Peyer's patch (tissue), 4 donors: ENCODE results near the gene CLNK. TPM values are rescaled to one million over a fixed set of nuclear protein-coding genes. Genes with fewer than 3 reads are reported as not detected.

Experiments
- DNase-seq, 3 donors: peaks; one replicate each; pipeline ENCODE4 v3.0.0-alpha.2; 2017 to 2019
- H3K27ac ChIP-seq, 4 donors: fragments of 200-600 bp; sonication (generic); one replicate each; pipeline ENCODE4 v1.5.1; 2016 to 2019
- H3K27me3 ChIP-seq, 2 donors: fragments of 200-600 bp; sonication (generic); one replicate each; pipeline ENCODE4 v1.5.1; 2019
- H3K36me3 ChIP-seq, 3 donors: fragments of 200-600 bp; sonication (generic); one replicate each; pipeline ENCODE4 v1.5.1; 2016 to 2019
- H3K4me1 ChIP-seq, 4 donors: fragments of 200-600 bp; sonication (generic); one replicate each; pipeline ENCODE4 v1.5.1; 2016 to 2019
- H3K4me3 ChIP-seq, 4 donors: fragments of 200-600 bp; sonication (generic); 1 replicate in 3 of 4; 2 replicates in 1 of 4; pipeline ENCODE4 v1.5.1; 2016 to 2019; ENCODE audit warnings: mild to moderate bottlenecking in 1 of 4
- H3K9me3 ChIP-seq, 4 donors: fragments of 200-600 bp; sonication (generic); one replicate each; pipeline ENCODE4 v1.5.1; 2016 to 2019; ENCODE audit warnings: mild to moderate bottlenecking in 1 of 4
- POLR2A ChIP-seq, 2 donors: fragments of 450-650 bp; IDR thresholded peaks; one replicate each; pipeline ENCODE4 v1.5.1; 2017; ENCODE audit warnings: antibody characterized with exemption in 2 of 2, mild to moderate bottlenecking in 2 of 2, moderate library complexity in 2 of 2
- total RNA-seq, 4 donors: library from RNA; depleted of rRNA; stranded (reverse); fragments of >200 nt; gene quantifications; one replicate each; pipeline ENCODE4 v1.1.0, GENCODE V29; 2016
- TF ChIP-seq, protein P1 (sequence below), 6 experiments: fragments of 450-650 bp in 4 of 6; fragments of 200-600 bp in 2 of 6; sonication (generic) in 1 of 6; IDR thresholded peaks; one replicate each; pipeline ENCODE4 v1.5.1; 2017 to 2019; ENCODE audit warnings: antibody characterized with exemption in 6 of 6, mild to moderate bottlenecking in 3 of 6, moderate library complexity in 1 of 6

Gene CLNK
- total RNA-seq, 4 donors from 2014 or later, result 0.13 to 4.1 TPM; not detected in 2

DNA sequence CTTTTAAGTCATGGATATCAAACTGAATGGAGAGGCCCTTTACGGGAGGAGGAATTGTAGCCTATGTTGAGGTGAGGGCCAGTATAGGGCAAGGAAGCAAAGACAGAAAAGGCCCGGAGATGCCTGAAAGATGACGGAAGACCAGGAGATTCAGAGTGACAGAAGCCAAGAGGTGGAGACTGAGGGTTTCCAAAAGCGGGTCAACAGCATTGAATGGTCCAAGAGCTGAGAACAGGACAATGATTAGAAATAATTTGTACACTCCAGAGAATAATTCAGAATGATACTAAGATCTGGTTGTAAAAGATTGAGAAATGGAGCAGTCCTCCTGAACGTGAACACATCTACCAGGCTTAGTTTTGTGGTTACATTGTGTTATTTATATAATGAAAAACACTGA lies 181.9 kb downstream of the CLNK start:
- Histone ChIP-seq H3K4me1 (no peaks in the 10 kb centered on the region), H3K27ac (no peak overlapping the region), H3K27me3 (no peaks in the 10 kb centered on the region), H3K4me3 (no peak overlapping the region), H3K9me3 (no peaks in the 10 kb centered on the region), H3K36me3 (no peaks in the 10 kb centered on the region)
- DNase-seq, result no peak
- no peak for TF ChIP-seq POLR2A (IDR thresholded peaks at IDR 0.05)
- TF ChIP-seq, protein P1, sequence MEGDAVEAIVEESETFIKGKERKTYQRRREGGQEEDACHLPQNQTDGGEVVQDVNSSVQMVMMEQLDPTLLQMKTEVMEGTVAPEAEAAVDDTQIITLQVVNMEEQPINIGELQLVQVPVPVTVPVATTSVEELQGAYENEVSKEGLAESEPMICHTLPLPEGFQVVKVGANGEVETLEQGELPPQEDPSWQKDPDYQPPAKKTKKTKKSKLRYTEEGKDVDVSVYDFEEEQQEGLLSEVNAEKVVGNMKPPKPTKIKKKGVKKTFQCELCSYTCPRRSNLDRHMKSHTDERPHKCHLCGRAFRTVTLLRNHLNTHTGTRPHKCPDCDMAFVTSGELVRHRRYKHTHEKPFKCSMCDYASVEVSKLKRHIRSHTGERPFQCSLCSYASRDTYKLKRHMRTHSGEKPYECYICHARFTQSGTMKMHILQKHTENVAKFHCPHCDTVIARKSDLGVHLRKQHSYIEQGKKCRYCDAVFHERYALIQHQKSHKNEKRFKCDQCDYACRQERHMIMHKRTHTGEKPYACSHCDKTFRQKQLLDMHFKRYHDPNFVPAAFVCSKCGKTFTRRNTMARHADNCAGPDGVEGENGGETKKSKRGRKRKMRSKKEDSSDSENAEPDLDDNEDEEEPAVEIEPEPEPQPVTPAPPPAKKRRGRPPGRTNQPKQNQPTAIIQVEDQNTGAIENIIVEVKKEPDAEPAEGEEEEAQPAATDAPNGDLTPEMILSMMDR (IDR thresholded peaks at IDR 0.05), result no peak

DNA sequence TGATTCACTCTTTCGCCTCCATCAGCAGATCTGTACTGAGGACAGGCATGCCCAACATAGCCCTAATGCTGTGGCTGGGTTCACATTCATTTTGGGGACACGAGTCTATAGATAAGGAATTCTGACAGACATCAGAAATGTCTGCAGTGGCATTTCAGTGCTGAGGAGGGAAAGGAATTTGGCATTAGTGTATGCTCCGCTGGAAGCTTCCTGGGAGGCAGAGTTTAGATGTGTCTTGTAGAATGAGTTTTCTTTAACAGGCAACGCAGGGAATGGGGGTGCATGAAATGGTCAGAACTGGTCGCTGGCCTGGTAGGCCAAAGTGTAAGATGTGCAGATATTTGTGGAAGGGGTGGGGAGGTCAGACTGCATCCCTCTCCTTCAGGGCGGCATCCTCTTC lies 183.8 kb downstream of the CLNK start:
- no peak for TF ChIP-seq POLR2A (IDR thresholded peaks at IDR 0.05)
- TF ChIP-seq, protein P1 (IDR thresholded peaks at IDR 0.05), result no peak
- Histone ChIP-seq H3K4me3 (no peak overlapping the region), H3K4me1 (no peaks in the 10 kb centered on the region), H3K36me3 (no peaks in the 10 kb centered on the region), H3K9me3 (no peaks in the 10 kb centered on the region), H3K27me3 (no peaks in the 10 kb centered on the region), H3K27ac (no peak overlapping the region)
- DNase-seq, result no peak

DNA sequence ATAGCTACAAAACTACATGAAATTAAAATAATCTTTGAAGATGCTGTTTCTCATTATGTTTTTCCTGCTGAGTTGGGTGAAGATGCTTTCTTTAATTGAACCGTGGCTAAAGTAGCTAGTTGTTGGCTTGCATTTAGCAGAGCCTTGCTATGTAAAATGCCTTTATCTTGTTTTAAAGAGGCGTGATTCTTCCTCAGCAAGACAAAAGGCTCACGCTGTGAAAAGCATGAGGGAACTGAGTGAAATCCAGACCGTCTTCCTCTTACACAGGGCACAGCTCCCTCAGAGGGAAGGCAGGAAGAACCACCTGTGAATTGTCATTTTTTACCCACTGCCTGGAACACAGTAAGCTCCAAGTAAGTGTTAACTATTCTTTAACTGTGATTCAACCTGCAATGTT lies 188.4 kb downstream of the CLNK start:
- DNase-seq, result no peak
- TF ChIP-seq POLR2A (IDR thresholded peaks at IDR 0.05), result no peak
- TF ChIP-seq, protein P1 (IDR thresholded peaks at IDR 0.05), result no peak
- no peaks in the 10 kb centered on the region for H3K27me3 ChIP-seq
- no peaks in the 10 kb centered on the region for H3K9me3 ChIP-seq
- no peaks in the 10 kb centered on the region for H3K36me3 ChIP-seq
- H3K27ac ChIP-seq, result no peak overlapping the region
- H3K4me1 ChIP-seq, result no peaks in the 10 kb centered on the region
- H3K4me3 ChIP-seq, result no peak overlapping the region

DNA sequence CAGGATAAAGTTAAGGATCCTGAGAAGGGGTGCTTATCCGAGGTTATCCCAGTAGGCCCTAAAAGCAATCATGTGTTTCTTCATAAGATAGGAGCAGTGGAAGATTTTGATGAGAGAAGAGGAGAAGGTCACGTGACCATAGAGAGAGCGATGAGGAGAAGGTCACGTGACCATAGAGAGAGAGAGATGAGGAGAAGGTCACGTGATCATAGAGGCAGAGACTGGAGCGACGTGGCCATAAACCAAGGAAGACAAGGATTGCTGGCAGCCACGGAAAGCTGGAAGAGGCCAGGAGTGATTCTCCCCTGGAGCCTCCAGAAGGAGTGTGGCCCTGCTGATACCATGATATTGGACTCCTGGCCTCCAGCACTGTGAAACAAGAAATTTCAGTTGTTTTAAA lies 188.9 kb downstream of the CLNK start:
- no peaks in the 10 kb centered on the region for H3K27me3 ChIP-seq
- H3K9me3 ChIP-seq, result no peaks in the 10 kb centered on the region
- TF ChIP-seq POLR2A (IDR thresholded peaks at IDR 0.05), result no peak
- no peaks in the 10 kb centered on the region for H3K36me3 ChIP-seq
- no peak overlapping the region for H3K4me3 ChIP-seq
- H3K27ac ChIP-seq, result no peak overlapping the region
- no peak for DNase-seq
- H3K4me1 ChIP-seq, result no peaks in the 10 kb centered on the region

DNA sequence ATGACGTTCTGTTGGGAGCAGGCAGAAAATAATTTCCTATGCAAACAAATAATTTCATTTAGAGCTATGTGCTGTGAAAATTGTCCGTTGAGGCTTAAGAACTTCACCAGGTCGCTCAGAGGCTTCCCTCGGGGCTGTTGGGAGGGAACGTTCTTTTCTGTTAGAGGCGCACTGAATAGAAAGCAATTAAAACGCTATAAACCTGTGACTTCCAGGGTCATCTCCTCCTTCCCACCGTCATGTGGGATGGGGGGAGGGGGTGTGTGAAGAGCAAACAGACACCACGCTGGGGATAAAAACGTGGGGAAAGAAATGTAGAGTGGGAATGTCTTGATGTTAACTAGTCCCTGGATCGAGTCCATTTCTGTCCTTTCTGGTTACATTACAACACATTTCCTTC lies 192.1 kb downstream of the CLNK start:
- DNase-seq, result no peak
- Histone ChIP-seq H3K4me1 (no peaks in the 10 kb centered on the region), H3K27ac (no peak overlapping the region), H3K27me3 (no peaks in the 10 kb centered on the region), H3K4me3 (no peak overlapping the region), H3K36me3 (no peaks in the 10 kb centered on the region), H3K9me3 (no peaks in the 10 kb centered on the region)
- TF ChIP-seq POLR2A (IDR thresholded peaks at IDR 0.05), result no peak
- TF ChIP-seq, protein P1 (IDR thresholded peaks at IDR 0.05), result no peak

DNA sequence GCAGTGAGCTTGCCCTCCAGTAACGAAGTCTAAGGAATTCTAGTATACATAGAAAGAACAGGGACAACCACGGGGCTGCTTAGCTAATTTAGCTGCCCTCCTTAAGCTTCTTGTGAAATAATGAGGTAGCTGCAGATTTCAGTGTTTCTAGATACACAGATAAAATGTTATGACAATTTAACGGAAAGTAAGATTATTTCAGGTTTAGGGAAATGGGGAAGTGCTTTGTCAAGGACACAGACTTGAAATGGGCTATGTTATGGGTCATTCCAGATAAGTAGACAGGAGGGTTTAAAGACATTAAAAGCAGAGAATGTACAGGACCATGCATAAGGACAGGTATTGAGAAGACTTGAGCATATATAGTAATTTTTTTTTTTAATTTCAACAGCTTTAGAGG lies 193.2 kb downstream of the CLNK start:
- TF ChIP-seq POLR2A (IDR thresholded peaks at IDR 0.05), result no peak
- TF ChIP-seq, protein P1 (IDR thresholded peaks at IDR 0.05), result no peak
- H3K4me3 ChIP-seq, result no peak overlapping the region
- no peaks in the 10 kb centered on the region for H3K27me3 ChIP-seq
- no peaks in the 10 kb centered on the region for H3K4me1 ChIP-seq
- no peaks in the 10 kb centered on the region for H3K9me3 ChIP-seq
- H3K36me3 ChIP-seq, result no peaks in the 10 kb centered on the region
- no peak overlapping the region for H3K27ac ChIP-seq
- DNase-seq, result no peak
